Measurements from ENCODE around the gene TOGARAM1. TPM values are rescaled to one million over a fixed set of nuclear protein-coding genes. Genes with fewer than 3 reads are reported as not detected.

The TOGARAM1 gene
- total and polyA plus RNA-seq, 9 donors = 8.4 to 28.3 (median 21.6) TPM

DNA sequence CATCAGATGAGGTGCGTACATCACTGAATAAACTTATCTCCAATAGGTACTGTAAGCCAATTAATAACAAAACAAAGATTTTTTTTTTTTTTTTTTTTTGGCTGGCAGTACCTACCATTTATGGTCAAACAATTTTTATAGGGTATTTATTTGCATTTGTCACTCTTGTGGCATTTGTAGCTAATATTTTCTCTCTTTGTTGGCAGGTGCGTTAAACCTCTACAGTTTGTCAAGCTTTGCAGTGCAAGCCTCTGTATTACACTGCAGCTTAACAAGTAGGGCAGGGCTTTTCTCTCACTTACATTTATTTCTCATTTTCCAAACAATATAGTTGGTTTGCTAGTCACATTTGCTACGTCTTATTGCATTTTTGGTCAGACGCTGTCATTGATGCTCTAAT lies 134.2 kb downstream of the TOGARAM1 start:
- H3K9me3 ChIP-seq = no peaks in the 10 kb centered on the region
- H3K27me3 ChIP-seq = no peaks in the 10 kb centered on the region
- 90 to 96% (median 94%) methylated on average over 4 of the region's 4 CpGs for WGBS, 3 donors
- H3K36me3 ChIP-seq = no peaks in the 10 kb centered on the region
- TF ChIP-seq POLR2A (IDR thresholded peaks at IDR 0.05) (no peak), EP300 (IDR thresholded peaks at IDR 0.05) (no peak)
- TF ChIP-seq, protein P1, sequence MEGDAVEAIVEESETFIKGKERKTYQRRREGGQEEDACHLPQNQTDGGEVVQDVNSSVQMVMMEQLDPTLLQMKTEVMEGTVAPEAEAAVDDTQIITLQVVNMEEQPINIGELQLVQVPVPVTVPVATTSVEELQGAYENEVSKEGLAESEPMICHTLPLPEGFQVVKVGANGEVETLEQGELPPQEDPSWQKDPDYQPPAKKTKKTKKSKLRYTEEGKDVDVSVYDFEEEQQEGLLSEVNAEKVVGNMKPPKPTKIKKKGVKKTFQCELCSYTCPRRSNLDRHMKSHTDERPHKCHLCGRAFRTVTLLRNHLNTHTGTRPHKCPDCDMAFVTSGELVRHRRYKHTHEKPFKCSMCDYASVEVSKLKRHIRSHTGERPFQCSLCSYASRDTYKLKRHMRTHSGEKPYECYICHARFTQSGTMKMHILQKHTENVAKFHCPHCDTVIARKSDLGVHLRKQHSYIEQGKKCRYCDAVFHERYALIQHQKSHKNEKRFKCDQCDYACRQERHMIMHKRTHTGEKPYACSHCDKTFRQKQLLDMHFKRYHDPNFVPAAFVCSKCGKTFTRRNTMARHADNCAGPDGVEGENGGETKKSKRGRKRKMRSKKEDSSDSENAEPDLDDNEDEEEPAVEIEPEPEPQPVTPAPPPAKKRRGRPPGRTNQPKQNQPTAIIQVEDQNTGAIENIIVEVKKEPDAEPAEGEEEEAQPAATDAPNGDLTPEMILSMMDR (IDR thresholded peaks at IDR 0.05) = no peak
- H3K27ac ChIP-seq = no peak overlapping the region
- H3K4me3 ChIP-seq = no peak overlapping the region
- no peaks in the 10 kb centered on the region for H3K4me1 ChIP-seq (ENCODE audit: insufficient read depth)
- DNase-seq = no peak
- intact Hi-C loops (cut with DNase I) = no loop called here

DNA sequence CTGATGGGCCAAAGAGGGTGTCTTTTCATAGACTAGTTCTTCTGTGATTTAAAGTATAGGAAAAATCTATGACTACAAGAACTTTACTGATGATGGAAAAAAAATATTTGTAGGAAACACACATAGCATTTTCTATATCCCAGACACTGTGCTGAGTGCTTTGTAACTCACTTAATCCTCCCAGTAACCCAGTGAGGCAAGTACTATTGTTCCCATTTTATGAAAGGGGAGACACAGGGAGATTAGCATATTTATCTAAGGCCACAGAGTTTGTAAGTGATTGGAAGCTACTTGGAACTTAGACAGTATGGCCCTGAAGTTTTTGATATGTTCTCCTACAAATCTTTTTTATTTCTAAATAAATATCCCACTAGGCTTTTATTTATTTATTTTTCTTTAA lies 141.8 kb downstream of the TOGARAM1 start:
- no peak overlapping the region for H3K4me3 ChIP-seq
- no peak overlapping the region for H3K27ac ChIP-seq
- no peaks in the 10 kb centered on the region for H3K27me3 ChIP-seq
- H3K36me3 ChIP-seq = no peaks in the 10 kb centered on the region
- DNase-seq = no peak
- no peaks in the 10 kb centered on the region for H3K4me1 ChIP-seq (ENCODE audit: insufficient read depth)
- intact Hi-C loops (cut with DNase I) = no loop called here
- H3K9me3 ChIP-seq = no peaks in the 10 kb centered on the region
- TF ChIP-seq EP300 (IDR thresholded peaks at IDR 0.05) = no peak
- TF ChIP-seq POLR2A (IDR thresholded peaks at IDR 0.05) = no peak
- TF ChIP-seq, protein P1 (IDR thresholded peaks at IDR 0.05) = no peak

DNA sequence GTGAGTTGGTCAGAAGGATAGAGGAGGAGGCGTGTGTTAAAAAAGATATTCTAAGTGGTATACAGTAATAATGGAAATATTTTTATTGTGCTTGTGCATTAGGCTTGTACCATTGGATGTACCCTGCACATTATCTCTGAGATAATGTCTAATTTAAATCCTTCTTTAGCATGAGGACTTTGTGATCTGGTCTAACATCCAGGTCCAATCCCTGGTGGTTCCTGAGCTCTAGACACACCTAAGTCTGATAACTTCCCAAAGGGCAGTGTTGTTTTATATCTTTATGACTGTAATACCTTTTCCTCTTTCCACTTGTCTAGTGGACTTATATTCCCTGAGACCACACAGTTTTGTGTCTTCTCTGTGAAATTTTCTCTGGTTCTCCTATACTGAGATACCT lies 142.6 kb downstream of the TOGARAM1 start:
- Histone ChIP-seq H3K27me3 (no peaks in the 10 kb centered on the region), H3K27ac (no peak overlapping the region), H3K4me3 (no peak overlapping the region), H3K4me1 (ENCODE audit: insufficient read depth) (no peaks in the 10 kb centered on the region), H3K36me3 (peaks cover 2% of the 10 kb centered on the region), H3K9me3 (no peaks in the 10 kb centered on the region)
- WGBS, 3 donors = 93 to 100% (median 95%) methylated on average over 1 of the region's 1 CpG
- no peak for TF ChIP-seq POLR2A (IDR thresholded peaks at IDR 0.05)
- no peak for TF ChIP-seq EP300 (IDR thresholded peaks at IDR 0.05)
- TF ChIP-seq, protein P1 (IDR thresholded peaks at IDR 0.05) = no peak
- intact Hi-C loops (cut with DNase I) = no loop called here
- DNase-seq = no peak

GRCh38 chr14:45112896-45113781 lies 151.1 kb downstream of the TOGARAM1 start:
- Histone ChIP-seq H3K27ac (no peak overlapping the region), H3K4me1 (ENCODE audit: insufficient read depth) (no peaks in the 10 kb centered on the region), H3K9me3 (no peaks in the 10 kb centered on the region), H3K4me3 (no peak overlapping the region), H3K36me3 (peaks cover 2% of the 10 kb centered on the region), H3K27me3 (no peaks in the 10 kb centered on the region)
- intact Hi-C loops (cut with DNase I) = no loop called here
- no peak for DNase-seq
- 87 to 89% (median 88%) methylated on average over 6 of the region's 6 CpGs for WGBS, 3 donors
- TF ChIP-seq POLR2A (IDR thresholded peaks at IDR 0.05) = no peak
- TF ChIP-seq, protein P1 (IDR thresholded peaks at IDR 0.05) = no peak
- no peak for TF ChIP-seq EP300 (IDR thresholded peaks at IDR 0.05)
